ENCODE data around the gene SLITRK3.

DNA sequence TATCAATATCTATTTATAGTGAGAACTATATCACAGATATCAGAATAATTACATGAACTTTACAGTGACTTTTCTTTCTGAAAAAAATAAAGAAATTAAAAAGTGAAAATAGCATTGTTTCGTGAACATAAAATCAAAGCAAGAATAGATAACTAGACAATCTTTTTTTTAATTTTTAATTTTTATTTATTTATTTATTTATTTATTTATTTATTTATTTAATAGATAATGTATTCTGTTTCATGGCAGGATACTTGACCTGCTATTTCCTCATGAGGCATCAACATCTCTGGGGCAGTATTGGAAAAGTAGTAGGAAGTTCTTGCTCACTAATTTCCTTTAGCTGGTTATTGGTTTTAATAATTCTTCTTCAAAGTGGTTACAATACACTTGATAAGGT, 33.3 kb downstream of the SLITRK3 start:
- TF ChIP-seq, protein P1, sequence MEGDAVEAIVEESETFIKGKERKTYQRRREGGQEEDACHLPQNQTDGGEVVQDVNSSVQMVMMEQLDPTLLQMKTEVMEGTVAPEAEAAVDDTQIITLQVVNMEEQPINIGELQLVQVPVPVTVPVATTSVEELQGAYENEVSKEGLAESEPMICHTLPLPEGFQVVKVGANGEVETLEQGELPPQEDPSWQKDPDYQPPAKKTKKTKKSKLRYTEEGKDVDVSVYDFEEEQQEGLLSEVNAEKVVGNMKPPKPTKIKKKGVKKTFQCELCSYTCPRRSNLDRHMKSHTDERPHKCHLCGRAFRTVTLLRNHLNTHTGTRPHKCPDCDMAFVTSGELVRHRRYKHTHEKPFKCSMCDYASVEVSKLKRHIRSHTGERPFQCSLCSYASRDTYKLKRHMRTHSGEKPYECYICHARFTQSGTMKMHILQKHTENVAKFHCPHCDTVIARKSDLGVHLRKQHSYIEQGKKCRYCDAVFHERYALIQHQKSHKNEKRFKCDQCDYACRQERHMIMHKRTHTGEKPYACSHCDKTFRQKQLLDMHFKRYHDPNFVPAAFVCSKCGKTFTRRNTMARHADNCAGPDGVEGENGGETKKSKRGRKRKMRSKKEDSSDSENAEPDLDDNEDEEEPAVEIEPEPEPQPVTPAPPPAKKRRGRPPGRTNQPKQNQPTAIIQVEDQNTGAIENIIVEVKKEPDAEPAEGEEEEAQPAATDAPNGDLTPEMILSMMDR (IDR thresholded peaks at IDR 0.05; ENCODE audit: poor library complexity, severe bottlenecking), result no peak
- TF ChIP-seq RAD21 (conservative IDR thresholded peaks at IDR 0.05) (no peak), EP300 (conservative IDR thresholded peaks at IDR 0.05; ENCODE audit: poor library complexity, severe bottlenecking) (no peak)
